ENCODE data around the gene MTRR.

Gene MTRR

GRCh38 chr5:7857926-7858632 is 10.9 kb upstream of the MTRR start:
- no peak for DNase-seq

- no peak for DNase-seq
Measured at GRCh38 chr5:7866196-7866595, 2.8 kb upstream of the MTRR start.

- no peak for DNase-seq
Measured at GRCh38 chr5:7867260-7867659, 1.7 kb upstream of the MTRR start.

DNA sequence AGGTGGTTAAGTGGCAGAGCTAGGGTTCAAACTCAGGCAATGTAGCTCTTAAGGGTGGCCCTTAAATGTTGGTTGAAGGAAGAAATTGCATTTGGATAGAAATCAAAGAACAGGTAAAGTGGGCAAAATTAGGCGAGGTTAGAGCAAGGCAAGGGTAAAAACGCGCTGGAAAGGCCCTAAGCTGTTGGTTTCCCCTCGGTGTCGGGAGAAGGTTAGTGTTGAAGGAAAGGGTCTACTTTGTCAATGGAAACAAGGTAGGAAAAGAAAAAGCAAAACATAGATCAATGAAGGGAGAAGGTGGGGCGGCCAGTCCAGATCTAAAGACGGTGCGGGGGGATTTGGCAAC is 548 bp upstream of the MTRR start:
- no peak for DNase-seq

DNA sequence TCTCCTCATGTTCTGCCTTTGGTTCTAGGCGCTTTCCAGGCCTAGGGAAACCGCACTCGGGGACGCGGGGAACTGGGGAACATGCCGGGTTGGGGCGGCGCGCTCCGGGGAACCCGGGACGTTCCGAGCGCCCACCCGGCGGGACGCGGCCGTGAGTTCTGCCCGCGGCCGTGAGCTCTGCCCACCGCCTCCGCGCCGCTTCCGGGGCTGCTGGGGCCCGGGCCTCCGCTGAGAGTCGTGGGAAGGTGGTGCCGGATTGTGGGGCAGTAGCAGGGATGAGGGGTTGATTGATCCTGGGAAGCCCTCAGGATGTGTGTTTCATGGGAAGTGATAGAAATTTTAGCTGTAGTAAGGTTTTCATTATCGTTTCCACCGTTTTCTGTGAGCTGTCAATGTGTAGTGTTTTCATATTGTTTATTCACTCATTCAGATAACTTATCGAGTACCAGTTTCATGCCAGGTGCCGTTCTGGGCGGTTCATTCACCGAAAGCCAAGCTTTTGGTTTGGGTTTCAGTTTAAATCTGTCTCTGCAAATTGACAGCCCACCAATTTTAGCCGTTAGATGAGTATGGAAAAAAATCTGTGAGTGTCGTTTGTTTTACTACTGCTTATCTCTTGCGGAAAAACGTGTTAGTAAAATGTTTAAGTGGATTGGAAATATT is 657 bp downstream of the MTRR start:
- DNase-seq, result no peak

- no peak for DNase-seq
Measured at GRCh38 chr5:7871653-7872052, 2.7 kb downstream of the MTRR start.

- DNase-seq, result no peak
Measured at GRCh38 chr5:7872517-7873130, 3.7 kb downstream of the MTRR start.

GRCh38 chr5:7873216-7873615 is 4.3 kb downstream of the MTRR start:
- DNase-seq, result no peak

- DNase-seq, result no peak
Measured at GRCh38 chr5:7874639-7875038, 5.7 kb downstream of the MTRR start.

GRCh38 chr5:7875151-7875550 is 6.2 kb downstream of the MTRR start:
- no peak for DNase-seq

- no peak for DNase-seq
Measured at GRCh38 chr5:7876867-7877266, 7.9 kb downstream of the MTRR start.

- no peak for DNase-seq
Measured at GRCh38 chr5:7877851-7878250, 8.9 kb downstream of the MTRR start.

DNA sequence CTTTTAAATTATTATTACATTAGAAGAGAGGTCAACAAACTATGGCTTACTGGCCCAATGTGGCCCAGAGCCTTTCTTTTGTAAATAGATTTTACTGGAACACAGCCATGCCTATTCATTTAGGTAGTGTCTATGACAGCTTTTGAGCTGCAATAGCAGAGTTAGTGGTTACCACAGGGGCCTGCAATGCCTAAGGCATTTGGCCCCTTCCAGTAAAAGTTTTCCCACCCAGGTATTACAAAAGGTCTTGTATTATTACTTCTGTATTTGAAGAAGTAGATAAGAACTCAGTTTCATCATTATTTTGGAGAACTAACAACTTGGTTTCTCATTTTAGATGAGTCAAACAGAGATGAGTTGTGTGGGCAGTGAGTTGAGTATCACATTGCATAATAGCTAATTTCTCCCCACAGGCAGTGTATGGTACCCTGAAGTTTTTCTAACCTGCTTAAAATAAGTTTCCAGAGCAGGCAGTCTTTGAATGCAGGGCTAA is 9.5 kb downstream of the MTRR start:
- DNase-seq, result no peak

DNA sequence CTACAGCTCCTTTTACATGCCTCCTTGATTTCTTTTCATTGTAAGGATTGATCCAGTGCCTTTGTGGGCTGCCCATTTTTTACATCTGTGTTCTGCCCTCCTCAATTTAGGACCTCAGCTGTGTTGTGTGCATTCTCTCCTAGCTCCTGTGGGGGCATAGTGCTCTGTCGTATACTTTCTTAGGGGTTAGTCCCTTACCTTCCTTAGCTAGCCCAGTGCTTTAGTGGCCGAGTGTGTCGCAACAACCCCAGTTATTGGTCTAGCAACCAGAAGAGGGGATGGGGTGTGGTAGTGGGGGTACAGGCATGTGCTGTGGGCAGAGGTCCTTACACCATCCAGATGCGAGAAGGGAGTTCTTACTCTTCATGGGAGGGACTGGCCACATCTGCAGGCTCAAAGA is 12.1 kb downstream of the MTRR start:
- no peak for DNase-seq

GRCh38 chr5:7881816-7882215 is 12.9 kb downstream of the MTRR start:
- no peak for DNase-seq

DNA sequence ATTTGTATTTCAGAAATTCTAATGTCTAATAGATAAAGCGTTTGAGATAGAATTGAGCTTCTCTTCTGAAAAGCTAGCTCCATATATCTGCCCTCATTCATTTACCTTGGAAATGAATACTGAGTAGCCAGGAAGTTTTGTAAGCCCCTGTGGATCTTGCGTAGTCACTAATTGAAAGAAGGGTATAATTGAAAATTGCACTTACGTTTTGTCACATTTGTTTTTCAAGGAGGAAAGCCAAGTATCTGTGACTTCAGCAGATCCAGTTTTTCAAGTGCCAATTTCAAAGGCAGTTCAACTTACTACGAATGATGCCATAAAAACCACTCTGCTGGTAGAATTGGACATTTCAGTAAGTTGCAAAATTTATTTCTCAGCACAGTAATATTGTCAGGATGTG is 14.0 kb downstream of the MTRR start:
- DNase-seq, result no peak

- no peak for DNase-seq
Measured at GRCh38 chr5:7884491-7885267, 15.7 kb downstream of the MTRR start.

DNA sequence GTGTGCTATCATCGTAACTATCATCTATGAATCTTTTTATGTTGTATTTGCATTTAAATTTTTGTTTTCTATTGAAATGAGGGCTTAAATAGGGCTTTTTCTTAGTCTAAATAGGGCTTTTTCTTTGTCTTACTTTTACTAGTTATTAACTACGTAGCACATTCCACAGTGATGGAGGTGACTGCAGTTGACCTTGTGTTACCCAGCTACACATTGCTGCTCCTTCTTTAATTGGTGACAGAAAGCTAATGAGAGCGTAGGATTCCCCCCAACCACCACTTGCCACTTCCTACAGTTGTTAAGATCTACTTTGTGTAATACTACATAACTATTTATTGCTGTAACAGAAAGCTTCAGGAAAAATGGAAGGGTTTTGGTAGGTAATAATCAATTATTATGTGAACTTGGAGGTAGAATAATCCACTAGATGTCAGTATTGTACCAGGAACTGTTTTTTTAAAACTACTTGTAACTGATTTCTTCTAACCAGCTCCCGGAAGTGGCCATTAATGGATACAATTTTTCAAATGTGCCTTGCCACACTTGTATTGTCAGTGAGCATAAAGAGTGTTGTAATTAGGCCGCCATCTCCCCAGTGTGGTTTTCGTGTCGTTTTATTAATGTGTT is 18.0 kb downstream of the MTRR start:
- DNase-seq, result no peak

GRCh38 chr5:7888901-7889300 is 20.0 kb downstream of the MTRR start:
- DNase-seq, result no peak

DNA sequence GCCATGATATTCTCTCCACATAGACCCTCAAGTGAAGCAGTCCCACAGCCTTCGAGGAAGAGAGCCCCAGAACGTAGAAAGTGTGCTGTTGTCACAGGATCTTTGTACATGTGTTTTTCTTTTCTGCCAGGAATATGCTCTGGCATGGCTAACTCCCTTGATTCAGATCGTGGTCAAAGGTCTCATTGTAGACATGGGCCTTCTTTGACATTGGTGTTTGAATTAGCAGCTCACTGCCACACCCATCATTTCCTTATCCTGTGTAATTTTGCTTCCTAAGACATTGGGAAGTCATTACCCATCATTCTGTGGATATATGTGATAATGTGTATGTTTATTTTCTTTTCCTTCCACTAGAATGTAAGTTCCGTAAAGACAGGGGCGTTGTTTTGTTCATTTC is 25.5 kb downstream of the MTRR start:
- DNase-seq, result no peak

DNA sequence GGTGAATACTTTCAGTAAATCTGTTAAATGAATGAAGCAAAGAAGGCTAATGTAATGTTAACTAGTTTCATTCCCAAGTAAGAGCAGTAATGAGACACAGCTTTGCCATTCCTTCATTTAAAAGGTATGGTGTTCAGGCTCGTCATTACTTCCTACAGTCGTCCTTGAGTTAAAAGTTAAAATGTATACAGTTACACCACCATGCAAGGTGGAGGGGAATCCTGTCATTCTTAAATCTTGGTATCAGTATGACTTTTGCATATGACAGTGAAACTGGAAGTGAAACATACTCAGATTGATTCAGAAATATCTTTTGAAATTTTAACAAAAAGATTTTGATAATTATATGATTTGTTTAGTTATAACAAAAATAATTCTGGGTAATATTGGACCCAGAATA is 25.9 kb downstream of the MTRR start:
- no peak for DNase-seq

DNA sequence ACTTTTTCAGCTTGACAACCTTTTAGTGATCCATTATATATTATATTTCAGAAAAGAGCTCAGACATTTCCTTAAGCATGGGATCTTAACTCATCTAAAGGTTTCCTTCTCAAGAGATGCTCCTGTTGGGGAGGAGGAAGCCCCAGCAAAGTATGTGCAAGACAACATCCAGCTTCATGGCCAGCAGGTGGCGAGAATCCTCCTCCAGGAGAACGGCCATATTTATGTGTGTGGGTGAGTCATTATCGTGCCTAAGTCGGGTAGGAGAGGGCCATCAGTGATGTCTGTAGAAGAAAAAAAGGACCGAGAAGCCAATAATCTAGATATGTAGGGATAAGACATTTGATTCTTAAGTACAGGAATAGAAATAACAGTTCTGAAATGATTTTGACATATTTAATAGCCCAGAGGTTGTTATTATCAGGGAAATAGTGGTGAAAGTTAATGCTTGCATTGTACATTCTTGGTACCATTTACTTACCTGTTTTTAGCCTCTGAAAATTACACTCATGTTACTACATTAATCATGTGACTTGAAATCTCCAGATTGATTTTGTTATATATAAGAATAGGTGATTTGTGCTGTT is 28.2 kb downstream of the MTRR start:
- no peak for DNase-seq

GRCh38 chr5:7902201-7902600 is 33.3 kb downstream of the MTRR start:
- DNase-seq, result no peak
